Subcutaneous adipose tissue (tissue), 4 donors: Measurements from ENCODE around the gene TEX2. TPM values are rescaled to one million over a fixed set of nuclear protein-coding genes. Genes with fewer than 3 reads are reported as not detected.

ENCODE experiments used
- CTCF ChIP-seq: fragments of 450-650 bp; IDR thresholded peaks from one replicate; pipeline ENCODE4 v1.5.1; 2016; ENCODE audit warnings: low read depth, mild to moderate bottlenecking, control low read depth, antibody characterized with exemption, moderate library complexity
- total RNA-seq, 4 donors: library from RNA; depleted of rRNA; stranded (reverse); fragments of >200 nt; gene quantifications; one replicate each; pipeline ENCODE4 v1.1.0, GENCODE V29; 2016

TEX2 gene
- total RNA-seq, 4 donors from 2014 or later: 75.3 to 119 (median 102) TPM

GRCh38 chr17:64133546-64134215 lies 129.4 kb downstream of the TEX2 start:
- no peak for TF ChIP-seq CTCF

GRCh38 chr17:64131606-64132270 lies 131.3 kb downstream of the TEX2 start:
- no peak for TF ChIP-seq CTCF

GRCh38 chr17:64130559-64131001 lies 132.5 kb downstream of the TEX2 start:
- TF ChIP-seq CTCF: no peak

GRCh38 chr17:64129765-64130558 lies 133.1 kb downstream of the TEX2 start, which contains the start of gene ERN1:
TSS of gene ERN1 (minus strand) at chr17:64130144. CDS start at chr17:64130029, 115 bp downstream.
- no peak for TF ChIP-seq CTCF

- TF ChIP-seq CTCF: no peak
These were observed 133.6 kb downstream of the TEX2 start for GRCh38 chr17:64129515-64129764.

GRCh38 chr17:64128787-64129514 lies 134.1 kb downstream of the TEX2 start:
- no peak for TF ChIP-seq CTCF
